SK-N-SH (cell line): ENCODE data around the gene FAM222A. TPM values are rescaled to one million over a fixed set of nuclear protein-coding genes. Genes with fewer than 3 reads are reported as not detected.

ENCODE experiments used
- CTCF ChIA-PET: fragments of 300-600, 350-600 bp; formaldehyde crosslinking; extraction: SDS; loops from one replicate; lab custom pipeline; 2021; lab: Yijun Ruan, JAX
- POLR2A ChIA-PET: fragments of 350-600 bp; sonication (Branson Sonifier 250); formaldehyde crosslinking; extraction: SDS; loops from one replicate; lab custom pipeline; 2020; ENCODE audit warnings: antibody characterized with exemption, inconsistent platforms; lab: Yijun Ruan, JAX
- DNase-seq: peaks from one replicate; pipeline ENCODE4 v3.0.0; 2012
- H2AFZ ChIP-seq: fragments of 200-600 bp; sonication (generic); 2 replicates; pipeline ENCODE4 v1.8.1; 2016; ENCODE audit warnings: antibody characterized with exemption, mild to moderate bottlenecking, low read depth
- H3F3A ChIP-seq: fragments of 200-600 bp; sonication (generic); replicated peaks from 2 replicates; pipeline ENCODE3; 2016; ENCODE audit warnings: antibody characterized with exemption, mild to moderate bottlenecking; ENCODE audit not compliant: insufficient read depth
- H3K27ac ChIP-seq, 2 experiments: fragments of 200-500 bp in 1 of 2; fragments of 200-600 bp in 1 of 2; sonication (Bioruptor generic) in 1 of 2; sonication (generic), shearing (Covaris generic) in 1 of 2; 2 replicates each; pipeline versions ENCODE4 v1.5.1 to v1.6.1; 2014 to 2016; ENCODE audit warnings: low read depth in 2 of 2, inconsistent platforms in 1 of 2, low read length in 1 of 2, mild to moderate bottlenecking in 1 of 2, mixed read lengths in 1 of 2
- H3K27me3 ChIP-seq: fragments of 200-600 bp; sonication (generic), shearing (Covaris generic); 2 replicates; pipeline ENCODE4 v1.6.1; 2016; ENCODE audit warnings: mixed run types; ENCODE audit not compliant: insufficient read depth
- H3K36me3 ChIP-seq, 2 experiments: fragments of 200-500 bp in 1 of 2; fragments of 200-600 bp in 1 of 2; sonication (Bioruptor generic) in 1 of 2; sonication (generic) in 1 of 2; replicated peaks in 1 of 2; 2 replicates each; pipeline versions ENCODE3 to v1.5.1; 2014 to 2016; ENCODE audit warnings: low read length in 1 of 2, mild to moderate bottlenecking in 1 of 2; ENCODE audit not compliant: insufficient read depth in 2 of 2, control insufficient read depth in 1 of 2
- H3K4me1 ChIP-seq, 2 experiments: fragments of 200-500 bp in 1 of 2; fragments of 200-600 bp in 1 of 2; sonication (Bioruptor generic) in 1 of 2; sonication (generic), shearing (Covaris generic) in 1 of 2; 2 replicates each; pipeline versions ENCODE4 v1.5.1 to v1.6.1; 2014 to 2016; ENCODE audit warnings: low read depth in 1 of 2, low read length in 1 of 2, mixed run types in 1 of 2; ENCODE audit not compliant: insufficient read depth in 2 of 2, control insufficient read depth in 1 of 2
- H3K4me2 ChIP-seq: fragments of 200-600 bp; sonication (generic), shearing (Covaris generic); 2 replicates; pipeline ENCODE4 v1.6.1; 2017; ENCODE audit warnings: mixed run types
- H3K4me3 ChIP-seq, 2 experiments: fragments of 200-500 bp in 1 of 2; fragments of 200-600 bp in 1 of 2; sonication (Bioruptor generic) in 1 of 2; sonication (generic), shearing (Covaris generic) in 1 of 2; 2 replicates each; pipeline versions ENCODE4 v1.5.1 to v1.8.1; 2014 to 2016; ENCODE audit warnings: low read depth in 2 of 2, inconsistent platforms in 1 of 2, low read length in 1 of 2, mild to moderate bottlenecking in 1 of 2, mixed read lengths in 1 of 2, moderate library complexity in 1 of 2
- H3K79me2 ChIP-seq: fragments of 200-600 bp; sonication (generic); 2 replicates; pipeline ENCODE4 v1.8.1; 2017; ENCODE audit warnings: mild to moderate bottlenecking; ENCODE audit not compliant: insufficient read depth
- H3K9ac ChIP-seq: fragments of 200-600 bp; sonication (generic); 2 replicates; pipeline ENCODE4 v1.6.1; 2017; ENCODE audit warnings: mixed run types
- H3K9me2 ChIP-seq: fragments of 200-600 bp; sonication (generic); 2 replicates; pipeline ENCODE4 v1.6.1; 2017; ENCODE audit warnings: mixed run types
- H3K9me3 ChIP-seq: fragments of 200-600 bp; sonication (generic); 2 replicates; pipeline ENCODE4 v1.6.1; 2017; ENCODE audit warnings: mixed run types, mild to moderate bottlenecking, moderate library complexity
- H4K20me1 ChIP-seq: fragments of 200-600 bp; sonication (generic); 2 replicates; pipeline ENCODE4 v1.6.1; 2017; ENCODE audit warnings: mild to moderate bottlenecking, mixed run types; ENCODE audit not compliant: insufficient read depth
- CHD2 ChIP-seq: fragments of 150-350 bp; IDR thresholded peaks from 2 replicates; pipeline ENCODE4 v1.6.1; 2018; ENCODE audit warnings: low read length; ENCODE audit not compliant: partially characterized antibody
- FOXJ3 ChIP-seq: sonication (generic); formaldehyde crosslinking; IDR thresholded peaks from 2 replicates; pipeline ENCODE4 v1.5.1; 2020; ENCODE audit warnings: mild to moderate bottlenecking, missing genetic modification reagents
- GABPA ChIP-seq: IDR thresholded peaks from 2 replicates; pipeline ENCODE4 v1.4.0; 2012; ENCODE audit warnings: low read depth, mild to moderate bottlenecking
- JUND ChIP-seq: IDR thresholded peaks from 2 replicates; pipeline ENCODE4 v1.4.0; 2012
- MAX ChIP-seq: IDR thresholded peaks from 2 replicates; pipeline ENCODE4 v1.4.0; 2012; ENCODE audit warnings: low read depth
- MEF2A ChIP-seq: IDR thresholded peaks from 2 replicates; pipeline ENCODE4 v1.4.0; 2012; ENCODE audit warnings: low read depth, borderline replicate concordance
- NFIC ChIP-seq: IDR thresholded peaks from 2 replicates; pipeline ENCODE4 v1.4.0; 2012; ENCODE audit warnings: borderline replicate concordance
- NRF1 ChIP-seq: IDR thresholded peaks from 2 replicates; pipeline ENCODE4 v1.6.1; 2012; ENCODE audit warnings: low read depth, mild to moderate bottlenecking, low read length
- PBX3 ChIP-seq: IDR thresholded peaks from 2 replicates; pipeline ENCODE4; 2012
- POLR2AphosphoS5 ChIP-seq: IDR thresholded peaks from 2 replicates; pipeline ENCODE4 v1.6.1; 2012; ENCODE audit warnings: low read depth, low read length
- RAD21 ChIP-seq: IDR thresholded peaks from 2 replicates; pipeline ENCODE4 v1.6.1; 2012; ENCODE audit warnings: mild to moderate bottlenecking, low read length
- RCOR1 ChIP-seq: fragments of 150-350 bp; IDR thresholded peaks from 2 replicates; pipeline ENCODE4 v1.6.1; 2017; ENCODE audit warnings: antibody characterized with exemption, low read length
- REST ChIP-seq: IDR thresholded peaks from 2 replicates; pipeline ENCODE4 v1.6.1; 2012; ENCODE audit warnings: mild to moderate bottlenecking, low read depth, low read length, moderate library complexity
- SIN3A ChIP-seq: IDR thresholded peaks from 2 replicates; pipeline ENCODE4 v1.6.1; 2012; ENCODE audit warnings: low read depth, mild to moderate bottlenecking, low read length, moderate library complexity, borderline replicate concordance
- SMC3 ChIP-seq: IDR thresholded peaks from 2 replicates; pipeline ENCODE4 v1.6.1; 2012; ENCODE audit warnings: low read depth, low read length, improper control_type of control experiment
- TAF1 ChIP-seq: IDR thresholded peaks from 2 replicates; pipeline ENCODE4 v1.6.1; 2012; ENCODE audit warnings: low read depth, mild to moderate bottlenecking, low read length, moderate library complexity, borderline replicate concordance
- YY1 ChIP-seq: IDR thresholded peaks from 2 replicates; pipeline ENCODE4 v1.4.0; 2012; ENCODE audit warnings: low read depth, mild to moderate bottlenecking
- ZBTB33 ChIP-seq: IDR thresholded peaks from 2 replicates; pipeline ENCODE4 v1.4.0; 2012; ENCODE audit warnings: low read depth, borderline replicate concordance
- WGBS: methylation state at CpG from one replicate; pipeline ENCODE4 v1.1.6; 2017; ENCODE audit warnings: low lambda C conversion rate; 5-methylcytosine and 5-hydroxymethylcytosine counted together
- polyA plus RNA-seq, 3 experiments: library from polyadenylated mRNA; depleted of rRNA; stranded (reverse); fragments of >200 nt; gene quantifications; 2 replicates each; pipeline ENCODE4 v1.2.3, GENCODE V29; 2012

The FAM222A gene
- polyA plus RNA-seq, 1 of the 3 experiments (the other 2 are of a cell fraction), result 1.6 TPM

GRCh38 chr12:109744026-109744425 lies 30.4 kb downstream of the FAM222A start:
- 89% methylated on average over 13 of the region's 14 CpGs for WGBS
- peak; percentile 19 for DNase-seq
- Histone ChIP-seq H3K79me2 (no peaks in the 10 kb centered on the region), H2AFZ (no peak overlapping the region), H4K20me1 (no peaks in the 10 kb centered on the region), H3K9ac (no peak overlapping the region), H3K4me2 (no peak overlapping the region), H3K27me3 (no peaks in the 10 kb centered on the region), H3K27ac (peak overlapping the region in 1 of 2 experiments; percentile 74; a peak in 2 of 4 replicates), H3K9me3 (no peaks in the 10 kb centered on the region), H3K4me3 (no peak overlapping the region), H3K4me1 (peaks cover 0 to 73% of the 10 kb centered on the region in 2 experiments; a peak in 2 of 4 replicates), H3F3A (peaks cover 3% of the 10 kb centered on the region), H3K36me3 (no peaks in the 10 kb centered on the region), H3K9me2 (no peaks in the 10 kb centered on the region)
- no peak for TF ChIP-seq JUND
- TF ChIP-seq NFIC, result no peak
- no peak for TF ChIP-seq MEF2A
- no peak for TF ChIP-seq TAF1
- TF ChIP-seq CHD2, result no peak
- no peak for TF ChIP-seq YY1
- ChIA-PET CTCF (interaction anchor here (0.7 to 2.2 kb wide), 4 partner anchors 16 to 133 kb away, joined by 3 to 6 read pairs (median 4); no protein-coding TSS in a partner anchor), POLR2A (interaction anchor here (0.9 to 1.2 kb wide), 2 partner anchors 10 to 139 kb away, joined by 3 read pairs; no protein-coding TSS in a partner anchor)

- Histone ChIP-seq H3K9me3 (no peaks in the 10 kb centered on the region), H3K79me2 (no peaks in the 10 kb centered on the region), H3K9me2 (no peaks in the 10 kb centered on the region), H2AFZ (no peak overlapping the region), H3K27ac (peak overlapping the region in 1 of 2 experiments; percentile 74; a peak in 2 of 4 replicates), H3K4me3 (no peak overlapping the region), H3K27me3 (no peaks in the 10 kb centered on the region), H3K4me1 (peaks cover 0 to 61% of the 10 kb centered on the region in 2 experiments; a peak in 2 of 4 replicates), H4K20me1 (no peaks in the 10 kb centered on the region), H3K36me3 (no peaks in the 10 kb centered on the region), H3K9ac (no peak overlapping the region), H3F3A (peaks cover 3% of the 10 kb centered on the region), H3K4me2 (no peak overlapping the region)
- 66% methylated on average over 8 of the region's 8 CpGs for WGBS
- peak; percentile 4 for DNase-seq
- ChIA-PET POLR2A (interaction anchor here (0.9 to 1.2 kb wide), 2 partner anchors 9 to 141 kb away, joined by 3 read pairs; no protein-coding TSS in a partner anchor), CTCF (interaction anchor here (0.6 to 2.2 kb wide), 6 partner anchors 17 to 771 kb away, joined by 3 to 6 read pairs (median 3); no protein-coding TSS in a partner anchor)
- no peak for TF ChIP-seq PBX3
- TF ChIP-seq RAD21, result no peak
- no peak for TF ChIP-seq NRF1
- no peak for TF ChIP-seq CHD2
- TF ChIP-seq MEF2A, result no peak
- TF ChIP-seq MAX, result no peak
- TF ChIP-seq SMC3, result no peak
- TF ChIP-seq YY1, result no peak
- TF ChIP-seq POLR2AphosphoS5, result no peak
- no peak for TF ChIP-seq FOXJ3 (CRISPR knock-in tag)
- TF ChIP-seq ZBTB33, result no peak
- no peak for TF ChIP-seq SIN3A
- TF ChIP-seq REST, result no peak
- TF ChIP-seq RCOR1, result no peak
- TF ChIP-seq GABPA, result no peak
These were observed 31.6 kb downstream of the FAM222A start for GRCh38 chr12:109744986-109745942.
